ENCODE measurements around the gene CCDC124.

DNA sequence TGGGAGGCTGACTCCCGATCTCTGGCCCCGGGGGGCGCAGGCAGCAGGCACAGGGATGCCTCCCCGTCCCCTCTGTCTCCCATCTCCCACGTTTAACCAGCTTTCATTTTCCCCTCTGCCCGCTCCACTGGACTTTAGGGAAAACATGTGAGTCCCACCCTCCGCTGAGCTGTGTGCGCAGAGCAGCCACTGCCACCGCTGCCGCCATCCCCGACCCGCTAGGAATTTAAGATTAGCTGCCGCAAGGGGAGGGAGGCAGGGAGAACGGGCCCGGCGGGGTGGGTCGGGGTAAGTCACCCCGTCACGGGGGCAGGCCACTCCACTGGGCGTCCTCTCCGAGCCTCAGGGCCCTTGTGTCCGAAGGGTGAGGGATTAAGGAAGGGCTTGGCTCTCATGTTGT lies 49.6 kb downstream of the CCDC124 start:
- TF ChIP-seq, protein P1, sequence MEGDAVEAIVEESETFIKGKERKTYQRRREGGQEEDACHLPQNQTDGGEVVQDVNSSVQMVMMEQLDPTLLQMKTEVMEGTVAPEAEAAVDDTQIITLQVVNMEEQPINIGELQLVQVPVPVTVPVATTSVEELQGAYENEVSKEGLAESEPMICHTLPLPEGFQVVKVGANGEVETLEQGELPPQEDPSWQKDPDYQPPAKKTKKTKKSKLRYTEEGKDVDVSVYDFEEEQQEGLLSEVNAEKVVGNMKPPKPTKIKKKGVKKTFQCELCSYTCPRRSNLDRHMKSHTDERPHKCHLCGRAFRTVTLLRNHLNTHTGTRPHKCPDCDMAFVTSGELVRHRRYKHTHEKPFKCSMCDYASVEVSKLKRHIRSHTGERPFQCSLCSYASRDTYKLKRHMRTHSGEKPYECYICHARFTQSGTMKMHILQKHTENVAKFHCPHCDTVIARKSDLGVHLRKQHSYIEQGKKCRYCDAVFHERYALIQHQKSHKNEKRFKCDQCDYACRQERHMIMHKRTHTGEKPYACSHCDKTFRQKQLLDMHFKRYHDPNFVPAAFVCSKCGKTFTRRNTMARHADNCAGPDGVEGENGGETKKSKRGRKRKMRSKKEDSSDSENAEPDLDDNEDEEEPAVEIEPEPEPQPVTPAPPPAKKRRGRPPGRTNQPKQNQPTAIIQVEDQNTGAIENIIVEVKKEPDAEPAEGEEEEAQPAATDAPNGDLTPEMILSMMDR (conservative IDR thresholded peaks at IDR 0.05; ENCODE audit: low read depth, low read length), result no peak
- no peak for TF ChIP-seq EZH2 (IDR thresholded peaks at IDR 0.05; ENCODE audit: borderline replicate concordance, low read depth, low read length, poor library complexity, severe bottlenecking)
